ENCODE measurements around the gene ACTL8. TPM values are rescaled to one million over a fixed set of nuclear protein-coding genes. Genes with fewer than 3 reads are reported as not detected.

The ACTL8 gene
- total RNA-seq, 1 experiment from 2014 or later = 0.69 TPM

- ChIA-PET POLR2A (no interaction called here), RAD21 (ENCODE audit: low non-redundant PET in 1 of 2, low total read pairs in 2 of 2, uncharacterized antibody in 2 of 2, unreplicated experiment in 2 of 2) (no interaction called here), CTCF (interaction anchor here (1.4 kb wide), 1 partner anchor 168 kb away, joined by 3 read pairs; no protein-coding TSS in a partner anchor)
- Histone ChIP-seq H2AFZ (ENCODE audit: low read depth, low read length, poor library complexity, severe bottlenecking) (no peak overlapping the region), H3K27ac (ENCODE audit: low read depth, low read length) (no peak overlapping the region), H3K9me3 (ENCODE audit: control insufficient read depth in 1 of 2, insufficient read depth in 1 of 2, low read depth in 1 of 2, low read length in 2 of 2) (no peaks in the 10 kb centered on the region), H4K20me1 (ENCODE audit: insufficient read depth) (no peaks in the 10 kb centered on the region), H3K4me3 (replicated peaks in 1 of 2; ENCODE audit: low read depth in 1 of 2, low read length in 2 of 2) (no peak overlapping the region), H3K79me2 (ENCODE audit: insufficient read depth, low read length) (no peaks in the 10 kb centered on the region), H3K9me2 (ENCODE audit: insufficient read depth) (no peaks in the 10 kb centered on the region), H3K36me3 (ENCODE audit: control insufficient read depth in 1 of 2, insufficient read depth in 2 of 2, low read length in 2 of 2) (no peaks in the 10 kb centered on the region), H3K4me1 (ENCODE audit: control insufficient read depth in 1 of 2, insufficient read depth in 2 of 2, low read length in 2 of 2) (no peaks in the 10 kb centered on the region), H3K27me3 (ENCODE audit: insufficient read depth, low read length) (peaks cover 22% of the 10 kb centered on the region; the same call in 1 of the 2 replicates), H3K9ac (ENCODE audit: low read length) (no peak overlapping the region), H3K4me2 (ENCODE audit: low read length) (no peak overlapping the region)
- intact Hi-C loops (cut with micrococcal nuclease) = no loop called here
- no TSS peak for BruUV-seq (replicated peaks)
- ATAC-seq (no peak), DNase-seq (ENCODE audit: low read depth, low spot score) (no peak)
- TF ChIP-seq POLR2AphosphoS5 (IDR thresholded peaks at IDR 0.05; ENCODE audit: low read depth, low read length) (no peak), SRF (IDR thresholded peaks at IDR 0.05; ENCODE audit: low read depth) (no peak), TCF7L2 (IDR thresholded peaks at IDR 0.05; ENCODE audit: borderline replicate concordance, extremely low read depth, insufficient read depth, insufficient read length) (no peak), JUND (IDR thresholded peaks at IDR 0.05) (no peak), ZFX (IDR thresholded peaks at IDR 0.05) (no peak), MAX (IDR thresholded peaks at IDR 0.05) (no peak), ELF1 (IDR thresholded peaks at IDR 0.05; ENCODE audit: borderline replicate concordance, low read depth) (no peak), FOSL1 (IDR thresholded peaks at IDR 0.05; ENCODE audit: low read depth) (no peak), RAD21 (IDR thresholded peaks at IDR 0.05; ENCODE audit: low read depth) (no peak), REST (IDR thresholded peaks at IDR 0.05; ENCODE audit: low read depth) (no peak), CBX3 (IDR thresholded peaks at IDR 0.05; ENCODE audit: low read depth) (no peak), EZH2phosphoT487 (IDR thresholded peaks at IDR 0.05; ENCODE audit: borderline replicate concordance) (no peak), POLR2A (IDR thresholded peaks at IDR 0.05; ENCODE audit: borderline replicate concordance, extremely low read depth, insufficient read depth, insufficient read length) (no peak), EGR1 (IDR thresholded peaks at IDR 0.05; ENCODE audit: low read depth) (no peak)
These were observed 73.9 kb downstream of the ACTL8 start for GRCh38 chr1:17828991-17829390.
